Prostate gland (tissue), 2 donors: ENCODE results near the gene CXCR1. TPM values are rescaled to one million over a fixed set of nuclear protein-coding genes. Genes with fewer than 3 reads are reported as not detected.

Experiments used
- DNase-seq: peaks from one replicate; pipeline ENCODE4 v3.0.0-alpha.2; 2019; ENCODE audit warnings: low spot score
- H3K27ac ChIP-seq, 2 donors: fragments of 200-600 bp; sonication (generic); 2 replicates each; pipeline ENCODE4 v1.5.1; 2017 to 2019
- H3K27me3 ChIP-seq: fragments of 200-600 bp; sonication (generic); replicated peaks from 2 replicates; pipeline ENCODE4 v1.5.1; 2019; ENCODE audit not compliant: insufficient read depth
- H3K36me3 ChIP-seq, 2 donors: fragments of 200-600 bp; sonication (generic); 1 replicate in 1 of 2; 2 replicates in 1 of 2; pipeline versions ENCODE4 v1.5.1 to v1.8.1; 2017 to 2019
- H3K4me1 ChIP-seq: fragments of 200-600 bp; sonication (generic); replicated peaks from 2 replicates; pipeline ENCODE4 v1.5.1; 2019
- H3K4me3 ChIP-seq, 2 donors: fragments of 200-600 bp; sonication (generic); 2 replicates each; pipeline ENCODE4 v1.5.1; 2017 to 2019
- H3K9me3 ChIP-seq: fragments of 200-600 bp; sonication (generic); 2 replicates; pipeline ENCODE4 v1.5.1; 2017
- POLR2A ChIP-seq: fragments of 450-650 bp; IDR thresholded peaks from one replicate; pipeline ENCODE4 v1.6.1; 2016; ENCODE audit warnings: antibody characterized with exemption, mild to moderate bottlenecking
- POLR2AphosphoS5 ChIP-seq: sonication (generic); formaldehyde crosslinking; IDR thresholded peaks from one replicate; pipeline ENCODE4 v1.6.1; 2017; ENCODE audit warnings: antibody characterized with exemption
- WGBS: methylation state at CpG from one replicate; pipeline ENCODE4 v1.1.5; 2018; 5-methylcytosine and 5-hydroxymethylcytosine counted together
- intact Hi-C: fragments of 100-400 bp; cut with DNase I; formaldehyde crosslinking; loops from one replicate; pipeline ENCODE4 v1.14.2; 2022
- total RNA-seq, 2 donors: library from RNA; depleted of rRNA; stranded (reverse); fragments of >200 nt; gene quantifications; one replicate each; pipeline ENCODE4 v1.1.0, GENCODE V29; 2016
- TF ChIP-seq, protein P1 (sequence below), 4 experiments: fragments of 200-600 bp in 2 of 4; fragments of 450-650 bp in 2 of 4; sonication (generic) in 2 of 4; IDR thresholded peaks; 1 replicate in 3 of 4; 2 replicates in 1 of 4; pipeline ENCODE4 v1.5.1; 2016 to 2019; ENCODE audit warnings: antibody characterized with exemption in 4 of 4, mild to moderate bottlenecking in 2 of 4, moderate library complexity in 2 of 4

Gene CXCR1
- total RNA-seq, 2 donors from 2014 or later: 0.28 TPM; not detected in 1

DNA sequence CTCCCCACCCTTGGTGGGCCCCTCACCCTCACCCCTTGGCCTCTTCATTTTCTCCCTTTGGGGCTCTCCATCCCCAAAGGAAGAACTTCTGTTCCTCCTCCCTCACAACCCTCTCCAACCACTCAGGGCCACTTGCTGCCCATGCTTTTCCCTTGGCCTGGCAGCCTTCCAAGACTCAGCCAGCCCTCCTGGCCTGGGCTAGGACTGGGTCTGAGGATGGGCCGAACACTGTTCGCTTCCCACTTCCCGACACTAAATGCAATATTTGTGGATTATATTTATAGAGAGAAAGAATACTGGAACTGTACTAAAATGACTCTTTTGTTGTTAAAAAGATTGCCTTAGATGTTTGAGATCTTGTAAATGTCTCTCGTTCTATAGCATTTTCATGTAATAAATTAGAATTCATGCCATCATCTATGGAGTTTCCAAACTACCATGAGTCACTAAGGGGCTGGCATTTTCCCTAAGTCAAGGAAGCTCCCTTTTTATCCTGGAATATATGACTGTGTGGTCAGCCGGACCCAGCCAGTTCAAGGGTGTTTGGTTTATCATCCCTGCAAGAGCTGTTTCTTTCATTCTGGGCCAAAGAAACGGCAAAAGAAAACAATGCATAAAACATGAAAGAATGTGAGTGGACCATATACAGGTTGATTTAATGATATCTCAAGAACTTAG is 37.2 kb downstream of the CXCR1 start:
- Histone ChIP-seq H3K27ac (no peak overlapping the region), H3K9me3 (no peaks in the 10 kb centered on the region), H3K36me3 (no peaks in the 10 kb centered on the region), H3K4me1 (no peaks in the 10 kb centered on the region), H3K4me3 (no peak overlapping the region), H3K27me3 (no peaks in the 10 kb centered on the region)
- intact Hi-C loops: no loop called here
- TF ChIP-seq POLR2AphosphoS5 (no peak), POLR2A (no peak)
- TF ChIP-seq, protein P1, sequence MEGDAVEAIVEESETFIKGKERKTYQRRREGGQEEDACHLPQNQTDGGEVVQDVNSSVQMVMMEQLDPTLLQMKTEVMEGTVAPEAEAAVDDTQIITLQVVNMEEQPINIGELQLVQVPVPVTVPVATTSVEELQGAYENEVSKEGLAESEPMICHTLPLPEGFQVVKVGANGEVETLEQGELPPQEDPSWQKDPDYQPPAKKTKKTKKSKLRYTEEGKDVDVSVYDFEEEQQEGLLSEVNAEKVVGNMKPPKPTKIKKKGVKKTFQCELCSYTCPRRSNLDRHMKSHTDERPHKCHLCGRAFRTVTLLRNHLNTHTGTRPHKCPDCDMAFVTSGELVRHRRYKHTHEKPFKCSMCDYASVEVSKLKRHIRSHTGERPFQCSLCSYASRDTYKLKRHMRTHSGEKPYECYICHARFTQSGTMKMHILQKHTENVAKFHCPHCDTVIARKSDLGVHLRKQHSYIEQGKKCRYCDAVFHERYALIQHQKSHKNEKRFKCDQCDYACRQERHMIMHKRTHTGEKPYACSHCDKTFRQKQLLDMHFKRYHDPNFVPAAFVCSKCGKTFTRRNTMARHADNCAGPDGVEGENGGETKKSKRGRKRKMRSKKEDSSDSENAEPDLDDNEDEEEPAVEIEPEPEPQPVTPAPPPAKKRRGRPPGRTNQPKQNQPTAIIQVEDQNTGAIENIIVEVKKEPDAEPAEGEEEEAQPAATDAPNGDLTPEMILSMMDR (IDR thresholded peaks at IDR 0.05): no peak
- no peak for DNase-seq
- 44% methylated on average over 6 of the region's 6 CpGs for WGBS

DNA sequence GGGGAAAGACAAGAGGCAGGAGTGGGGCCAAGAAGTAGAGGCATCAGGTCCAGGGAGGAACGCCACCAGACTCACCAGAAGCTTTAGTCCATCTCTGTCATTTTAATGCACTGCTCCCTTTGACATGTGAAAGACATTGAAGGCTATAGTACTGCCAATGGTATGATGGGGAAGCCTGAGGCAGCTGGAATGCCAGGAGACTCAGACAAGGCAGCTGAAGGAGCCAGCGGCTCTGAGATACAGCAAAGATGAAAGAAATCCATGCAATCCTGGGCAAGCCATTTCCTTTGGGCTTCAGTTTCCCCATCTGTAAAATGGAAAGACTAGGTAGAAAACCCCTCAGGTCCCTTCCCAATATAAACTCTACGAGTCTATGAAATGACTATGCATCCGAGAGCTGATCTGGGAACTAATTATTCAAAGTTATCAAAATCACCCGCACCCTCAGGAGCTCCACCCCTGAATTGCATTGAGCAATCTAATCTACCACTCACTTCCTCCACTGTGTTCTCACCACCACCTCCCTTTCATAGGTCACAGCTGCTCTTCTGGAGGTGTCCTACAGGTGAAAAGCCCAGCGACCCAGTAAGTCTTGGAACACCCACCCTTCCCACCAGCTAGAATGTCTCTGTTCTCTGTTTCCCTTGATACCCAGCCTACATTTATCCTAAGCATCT is 37.8 kb downstream of the CXCR1 start:
- 83% methylated on average over 6 of the region's 6 CpGs for WGBS
- H3K9me3 ChIP-seq: no peaks in the 10 kb centered on the region
- intact Hi-C loops: no loop called here
- DNase-seq: no peak
- H3K4me1 ChIP-seq: no peaks in the 10 kb centered on the region
- no peak overlapping the region for H3K4me3 ChIP-seq
- H3K27me3 ChIP-seq: no peaks in the 10 kb centered on the region
- TF ChIP-seq POLR2A (no peak), POLR2AphosphoS5 (no peak)
- TF ChIP-seq, protein P1 (IDR thresholded peaks at IDR 0.05): no peak
- H3K27ac ChIP-seq: no peak overlapping the region
- no peaks in the 10 kb centered on the region for H3K36me3 ChIP-seq

DNA sequence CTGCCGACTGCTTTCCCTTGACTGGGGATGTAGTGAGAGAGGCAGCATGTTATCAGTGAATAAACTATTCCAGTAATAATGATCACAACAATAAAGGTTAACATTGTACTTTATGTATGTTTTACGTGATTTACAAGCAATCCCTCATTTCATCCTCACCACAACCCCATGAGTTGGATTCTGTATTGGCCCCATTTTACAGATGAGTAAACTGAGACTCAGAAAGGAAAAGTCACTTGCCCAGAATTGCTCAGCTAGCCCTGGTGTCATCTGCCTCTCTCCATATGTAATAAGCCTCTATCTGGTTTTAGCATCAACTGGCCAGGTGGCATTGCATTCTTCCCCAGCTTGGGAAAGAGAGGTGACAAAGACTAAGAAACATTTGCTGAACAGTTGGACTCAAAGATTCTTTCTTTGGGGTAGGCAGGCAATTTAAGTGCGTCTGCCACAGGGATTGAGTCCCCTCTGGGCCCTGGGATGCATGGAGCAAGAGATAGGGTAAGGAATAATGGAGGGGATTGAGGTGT is 38.8 kb downstream of the CXCR1 start:
- Histone ChIP-seq H3K36me3 (no peaks in the 10 kb centered on the region), H3K27ac (no peak overlapping the region), H3K27me3 (no peaks in the 10 kb centered on the region), H3K4me1 (no peaks in the 10 kb centered on the region), H3K9me3 (no peaks in the 10 kb centered on the region), H3K4me3 (no peak overlapping the region)
- no peak for DNase-seq
- intact Hi-C loops: no loop called here
- TF ChIP-seq POLR2A (no peak), POLR2AphosphoS5 (no peak)
- TF ChIP-seq, protein P1 (IDR thresholded peaks at IDR 0.05): no peak
- WGBS: 90% methylated on average over 3 of the region's 3 CpGs

DNA sequence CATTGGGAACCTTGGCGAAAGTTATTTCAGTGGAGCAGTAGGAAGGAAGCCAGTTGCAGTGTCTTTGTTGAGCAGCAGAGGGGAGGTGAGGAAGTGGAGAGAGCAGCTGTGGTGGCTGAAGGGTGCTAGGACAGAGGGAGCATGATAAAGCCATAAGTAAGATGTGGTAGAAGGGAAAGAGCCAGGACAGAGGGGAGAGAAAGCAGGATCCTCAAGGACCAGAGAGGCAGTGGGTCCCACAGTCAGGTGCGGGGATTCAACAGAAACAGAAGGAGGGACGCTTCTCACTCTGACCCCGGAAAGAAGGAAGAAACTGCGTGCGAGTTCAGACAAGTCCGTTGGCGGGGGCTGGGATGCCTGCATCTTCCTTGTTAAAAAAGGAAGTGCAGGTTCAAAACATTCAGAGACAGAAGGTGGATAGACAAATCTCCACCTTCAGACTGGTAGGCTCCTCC is 41.1 kb downstream of the CXCR1 start, which contains the start of gene CXCR2:
TSS of gene CXCR2 (plus strand) at position 403 of the 455 bp plus-strand sequence. CDS start 8,774 bp downstream, outside the sequence.
- 34% methylated on average over 8 of the region's 8 CpGs for WGBS
- H3K4me1 ChIP-seq: no peaks in the 10 kb centered on the region
- intact Hi-C loops: no loop called here
- TF ChIP-seq POLR2AphosphoS5 (no peak), POLR2A (no peak)
- TF ChIP-seq, protein P1 (IDR thresholded peaks at IDR 0.05): peak in 1 of 4 experiments; percentile 36
- H3K27me3 ChIP-seq: no peaks in the 10 kb centered on the region
- H3K27ac ChIP-seq: no peak within 1 kb of the TSS
- no peaks in the 10 kb centered on the region for H3K36me3 ChIP-seq
- no peak within 1 kb of the TSS for H3K4me3 ChIP-seq
- H3K9me3 ChIP-seq: no peaks in the 10 kb centered on the region
- DNase-seq: peak; percentile 23
